SK-N-SH (cell line): ENCODE data around the gene ASB11.

Source experiments
- CTCF ChIP-seq: fragments of 200-600 bp; sonication (generic); IDR thresholded peaks from 2 replicates; pipeline ENCODE4 v1.6.1; 2017; ENCODE audit warnings: antibody characterized with exemption, mild to moderate bottlenecking, moderate library complexity
- EP300 ChIP-seq, 2 experiments: IDR thresholded peaks; 2 replicates each; pipeline versions ENCODE4 v1.4.0 to v1.6.1; 2012; ENCODE audit warnings: borderline replicate concordance in 1 of 2, low read depth in 1 of 2, low read length in 1 of 2
- FOXJ3 ChIP-seq: sonication (generic); formaldehyde crosslinking; IDR thresholded peaks from 2 replicates; pipeline ENCODE4 v1.5.1; 2020; ENCODE audit warnings: mild to moderate bottlenecking, missing genetic modification reagents
- RAD21 ChIP-seq: IDR thresholded peaks from 2 replicates; pipeline ENCODE4 v1.6.1; 2012; ENCODE audit warnings: mild to moderate bottlenecking, low read length
- REST ChIP-seq: IDR thresholded peaks from 2 replicates; pipeline ENCODE4 v1.6.1; 2012; ENCODE audit warnings: mild to moderate bottlenecking, low read depth, low read length, moderate library complexity
- USF1 ChIP-seq: IDR thresholded peaks from 2 replicates; pipeline ENCODE4 v1.4.0; 2012; ENCODE audit warnings: low read depth, borderline replicate concordance
- YY1 ChIP-seq: IDR thresholded peaks from 2 replicates; pipeline ENCODE4 v1.4.0; 2012; ENCODE audit warnings: low read depth, mild to moderate bottlenecking

- TF ChIP-seq CTCF (no peak), EP300 (IDR thresholded peaks at IDR 0.05; ENCODE audit: borderline replicate concordance in 1 of 2, low read depth in 1 of 2, low read length in 1 of 2) (no peak), FOXJ3 (CRISPR knock-in tag) (no peak), USF1 (no peak), YY1 (no peak), REST (no peak), RAD21 (no peak)
Measured at GRCh38 chrX:15340867-15341266, 25.4 kb upstream of the ASB11 start.
